ENCODE results near the gene MICAL2.

- TF ChIP-seq POLR2A (IDR thresholded peaks at IDR 0.05), result no peak
- TF ChIP-seq CTCF (IDR thresholded peaks at IDR 0.05), result no peak
Measured at GRCh38 chr11:12236744-12237101, 126.3 kb downstream of the MICAL2 start.
